Hepatocyte (in vitro differentiated cells): ENCODE data around the gene TNFSF8.

ENCODE experiments used
- CTCF ChIP-seq: fragments of 200-600 bp; sonication (generic); IDR thresholded peaks from 2 replicates; pipeline ENCODE4 v1.5.1; 2016; ENCODE audit warnings: antibody characterized with exemption, mild to moderate bottlenecking; ENCODE audit not compliant: poor library complexity
- EZH2 ChIP-seq: fragments of 200-600 bp; sonication (generic); IDR thresholded peaks from 2 replicates; pipeline ENCODE4 v1.6.1; 2016; ENCODE audit warnings: antibody characterized with exemption, mild to moderate bottlenecking, borderline replicate concordance
- EZH2phosphoT487 ChIP-seq: fragments of 200-600 bp; sonication (generic); IDR thresholded peaks from one replicate; pipeline ENCODE4 v1.6.1; 2018; ENCODE audit warnings: antibody characterized with exemption, mild to moderate bottlenecking, low read depth, moderate library complexity; ENCODE audit not compliant: unreplicated experiment, severe bottlenecking

GRCh38 chr9:114880291-114880745 is 50.1 kb downstream of the TNFSF8 start:
- TF ChIP-seq CTCF: no peak
- no peak for TF ChIP-seq EZH2
- TF ChIP-seq EZH2phosphoT487: no peak
